Activated naive CD4-positive, alpha-beta T cell treated with anti-CD3 and anti-CD28 coated beads, Interleukin-2, amount 50 U/mL, for 72 hours (primary cell): ENCODE data around the gene EMP2. TPM values are rescaled to one million over a fixed set of nuclear protein-coding genes. Genes with fewer than 3 reads are reported as not detected.
"Not testable (repeated sequence)": the region's sequence is repeated elsewhere in the genome, so short reads cannot be mapped to it uniquely, and the experiment has no call there.

Source experiments
- ATAC-seq, 2 donors: fragments of 150-1000 bp; cut with Tn5 transposase; 2 replicates each; pipeline ENCODE4 v1.10.0; 2021; ENCODE audit warnings: mild to moderate bottlenecking in 2 of 2, moderate library complexity in 2 of 2
- DNase-seq, 2 donors: peaks; one replicate each; pipeline ENCODE4 v3.0.0; 2021 to 2022; ENCODE audit warnings: low spot score in 2 of 2
- H3K27ac Mint-ChIP-seq, 2 donors: one replicate each; pipeline ENCODE4 v1.8.0; 2022; ENCODE audit warnings: mild to moderate bottlenecking in 2 of 2, mixed read lengths in 2 of 2
- H3K36me3 Mint-ChIP-seq, 2 donors: one replicate each; pipeline ENCODE4 v1.8.0; 2022; ENCODE audit warnings: mixed read lengths in 2 of 2
- H3K9me3 Mint-ChIP-seq, 2 donors: one replicate each; pipeline ENCODE4 v1.8.0; 2022; ENCODE audit warnings: mixed read lengths in 2 of 2
- total RNA-seq, 2 donors: library from RNA; stranded (reverse); gene quantifications; one replicate each; pipeline ENCODE4 v1.2.3, GENCODE V29; 2022

Gene EMP2
- total RNA-seq, 2 donors from 2014 or later: not detected

DNA sequence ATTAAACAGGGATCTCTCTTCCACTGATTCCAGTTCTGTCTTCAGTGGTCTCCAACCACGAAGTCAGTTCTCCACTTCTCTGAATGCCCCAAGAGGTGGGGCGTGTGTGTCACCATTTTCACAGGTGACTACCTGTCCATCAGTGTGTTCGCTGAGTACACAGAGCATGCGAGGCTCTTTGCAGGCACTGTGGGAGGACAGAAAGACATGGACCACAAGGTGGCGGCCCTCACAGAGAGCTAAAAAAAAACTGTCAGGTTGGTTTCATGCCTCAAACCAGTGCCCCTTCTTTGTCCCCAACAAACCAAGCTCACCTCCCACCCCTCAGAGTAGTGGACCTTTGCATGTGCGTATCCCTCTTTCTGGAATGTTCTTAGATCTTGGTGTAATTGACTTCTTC, 13.8 kb downstream of the EMP2 start:
- no peak overlapping the region for H3K27ac Mint-ChIP-seq
- ATAC-seq (no peak), DNase-seq (no peak)
- peaks cover 9 to 12% of the 10 kb centered on the region in 2 donors for H3K36me3 Mint-ChIP-seq
- H3K9me3 Mint-ChIP-seq: peaks cover 4 to 9% of the 10 kb centered on the region in 2 donors

DNA sequence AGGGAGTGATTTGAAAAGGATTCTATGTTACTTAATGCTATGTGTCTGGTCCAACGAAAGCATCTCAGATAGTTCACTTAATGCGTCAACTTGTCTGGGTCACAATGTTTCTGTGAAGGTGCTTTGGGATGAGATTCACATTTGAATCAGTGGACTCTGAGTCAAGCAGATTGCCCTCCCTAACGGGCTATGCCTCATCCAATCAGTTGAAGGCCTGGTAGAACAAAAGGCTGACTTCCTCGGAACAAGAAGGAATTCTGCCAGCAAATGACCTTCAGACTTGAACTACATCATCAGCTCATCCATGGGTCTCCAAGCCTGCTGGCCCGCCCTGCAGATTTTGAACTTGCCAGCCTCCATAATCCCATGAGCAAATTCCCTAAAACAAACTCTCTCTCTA, 15.2 kb downstream of the EMP2 start:
- ATAC-seq (no peak), DNase-seq (no peak)
- Mint-ChIP-seq H3K9me3 (peaks cover 4 to 19% of the 10 kb centered on the region in 2 donors), H3K36me3 (peaks cover 9 to 16% of the 10 kb centered on the region in 2 donors), H3K27ac (no peak overlapping the region)

DNA sequence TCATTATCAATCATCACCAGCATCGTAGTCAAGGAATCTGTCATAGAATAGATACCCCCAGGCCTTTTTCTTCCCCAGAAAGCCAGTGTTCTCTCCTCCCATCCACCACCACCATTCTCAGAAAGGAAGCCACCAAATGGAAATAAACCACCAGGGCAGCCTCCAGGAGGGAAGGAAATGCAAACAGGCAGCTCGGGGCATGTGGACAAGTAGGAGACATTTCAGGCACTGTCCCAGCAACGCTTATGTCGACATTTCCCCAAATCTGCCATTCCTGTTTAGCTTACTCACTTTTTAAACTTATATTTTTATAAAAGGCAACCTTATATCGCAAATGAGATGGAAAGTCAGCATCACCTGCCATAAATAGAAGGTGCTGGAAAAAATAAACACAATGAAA, 15.8 kb downstream of the EMP2 start:
- Mint-ChIP-seq H3K36me3 (peaks cover 9 to 16% of the 10 kb centered on the region in 2 donors), H3K27ac (no peak overlapping the region)

DNA sequence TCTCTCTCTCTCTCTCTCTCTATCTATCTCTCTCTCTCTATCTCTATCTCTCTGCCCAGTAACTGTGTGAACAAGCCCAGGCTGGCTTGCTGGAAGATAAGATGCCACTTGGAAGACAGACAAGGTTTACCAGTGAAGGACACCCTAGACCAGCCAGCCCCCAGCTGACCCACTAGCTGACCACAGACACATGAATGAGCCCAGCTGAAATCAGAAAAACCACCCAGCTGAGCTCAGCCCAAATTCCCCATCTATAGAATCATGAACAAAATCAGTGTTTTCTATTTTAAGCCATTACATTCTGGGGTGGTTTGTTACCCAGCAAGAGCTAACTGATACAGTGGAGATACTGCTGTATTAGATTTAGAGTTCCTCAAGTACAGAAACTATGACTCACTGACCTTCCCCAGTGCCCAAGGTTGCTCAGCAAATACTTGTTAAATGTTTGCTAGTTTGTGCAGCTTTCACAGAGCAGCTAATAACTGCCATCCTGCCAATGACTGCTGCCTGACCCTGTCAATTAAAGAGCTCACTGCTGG, 18.0 kb downstream of the EMP2 start:
- ATAC-seq (peak in 1 of 2 donors; percentile 31), DNase-seq (no peak)
- Mint-ChIP-seq H3K27ac (no peak overlapping the region), H3K36me3 (peaks cover 9 to 16% of the 10 kb centered on the region in 2 donors), H3K9me3 (peaks cover 4 to 19% of the 10 kb centered on the region in 2 donors)

More for the DNA sequence above, 15.8 kb downstream of the EMP2 start:
- no peak for DNase-seq
- peaks cover 4 to 19% of the 10 kb centered on the region in 2 donors for H3K9me3 Mint-ChIP-seq
- ATAC-seq: no peak

DNA sequence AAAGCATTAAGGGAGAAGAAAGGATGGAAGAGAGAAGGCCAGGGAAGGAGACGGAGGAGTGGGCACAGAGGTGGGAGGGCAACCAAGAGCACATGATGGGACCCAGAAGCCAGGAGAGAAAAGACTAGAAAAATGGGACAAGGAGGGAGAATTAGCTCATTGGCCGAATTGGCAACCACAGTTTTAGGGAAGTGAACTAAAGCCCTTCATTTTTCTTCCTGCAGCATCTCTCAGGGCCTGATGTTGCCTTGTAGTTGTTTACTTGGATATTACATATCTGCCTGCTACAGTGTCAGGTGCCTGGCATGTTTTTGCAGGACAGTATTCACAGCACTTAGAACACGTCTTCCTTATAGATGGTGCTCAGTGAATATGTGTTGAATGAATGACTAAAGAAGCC, 19.0 kb downstream of the EMP2 start:
- Mint-ChIP-seq H3K27ac (no peak overlapping the region), H3K9me3 (peaks cover 4 to 19% of the 10 kb centered on the region in 2 donors), H3K36me3 (peaks cover 9 to 16% of the 10 kb centered on the region in 2 donors)
- ATAC-seq (no peak), DNase-seq (no peak)

DNA sequence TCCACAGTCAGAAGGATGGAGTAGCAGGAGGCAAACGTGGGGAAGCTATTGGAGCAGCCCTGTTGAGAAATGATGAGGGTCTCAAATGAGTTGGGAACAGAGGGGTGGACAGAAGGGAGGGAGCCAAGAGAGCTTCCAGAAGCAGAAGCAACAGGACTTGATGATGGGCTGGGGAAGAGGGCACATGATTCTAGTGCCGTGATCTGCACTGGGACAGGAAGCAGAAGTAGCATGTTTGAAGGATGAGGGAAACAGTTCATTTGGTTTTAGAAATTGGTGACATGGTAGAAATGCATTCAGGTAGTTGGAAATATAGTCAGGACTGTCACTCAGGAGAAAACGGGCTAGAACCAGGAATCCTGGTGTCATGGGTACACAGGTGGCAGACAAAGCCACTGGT, 19.4 kb downstream of the EMP2 start:
- Mint-ChIP-seq H3K36me3 (peaks cover 9 to 16% of the 10 kb centered on the region in 2 donors), H3K9me3 (peaks cover 4 to 19% of the 10 kb centered on the region in 2 donors), H3K27ac (no peak overlapping the region)
- no peak for DNase-seq
- no peak for ATAC-seq

DNA sequence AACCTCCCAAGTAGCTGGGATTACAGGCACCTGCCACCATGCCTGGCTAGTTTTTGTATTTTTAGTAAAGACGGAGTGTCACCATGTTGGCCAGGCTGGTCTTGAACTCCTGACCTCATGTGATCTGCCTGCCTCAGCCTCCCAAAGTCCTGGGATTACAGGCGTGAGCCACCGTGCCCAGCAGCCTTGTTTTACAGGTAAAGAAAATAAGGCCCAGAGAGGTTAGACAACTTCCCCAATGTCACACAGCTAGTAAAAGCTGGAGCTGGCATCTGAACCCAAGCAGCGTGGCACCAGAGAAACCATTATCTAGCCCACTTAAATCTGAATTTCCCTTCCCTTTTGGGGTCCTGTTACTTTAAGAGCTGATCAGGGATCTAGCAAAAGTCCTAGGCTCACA, 20.6 kb downstream of the EMP2 start:
- peaks cover 9 to 16% of the 10 kb centered on the region in 2 donors for H3K36me3 Mint-ChIP-seq
- not testable (repeated sequence) for H3K27ac Mint-ChIP-seq, DNase-seq, ATAC-seq
- peaks cover 4 to 23% of the 10 kb centered on the region in 2 donors for H3K9me3 Mint-ChIP-seq

DNA sequence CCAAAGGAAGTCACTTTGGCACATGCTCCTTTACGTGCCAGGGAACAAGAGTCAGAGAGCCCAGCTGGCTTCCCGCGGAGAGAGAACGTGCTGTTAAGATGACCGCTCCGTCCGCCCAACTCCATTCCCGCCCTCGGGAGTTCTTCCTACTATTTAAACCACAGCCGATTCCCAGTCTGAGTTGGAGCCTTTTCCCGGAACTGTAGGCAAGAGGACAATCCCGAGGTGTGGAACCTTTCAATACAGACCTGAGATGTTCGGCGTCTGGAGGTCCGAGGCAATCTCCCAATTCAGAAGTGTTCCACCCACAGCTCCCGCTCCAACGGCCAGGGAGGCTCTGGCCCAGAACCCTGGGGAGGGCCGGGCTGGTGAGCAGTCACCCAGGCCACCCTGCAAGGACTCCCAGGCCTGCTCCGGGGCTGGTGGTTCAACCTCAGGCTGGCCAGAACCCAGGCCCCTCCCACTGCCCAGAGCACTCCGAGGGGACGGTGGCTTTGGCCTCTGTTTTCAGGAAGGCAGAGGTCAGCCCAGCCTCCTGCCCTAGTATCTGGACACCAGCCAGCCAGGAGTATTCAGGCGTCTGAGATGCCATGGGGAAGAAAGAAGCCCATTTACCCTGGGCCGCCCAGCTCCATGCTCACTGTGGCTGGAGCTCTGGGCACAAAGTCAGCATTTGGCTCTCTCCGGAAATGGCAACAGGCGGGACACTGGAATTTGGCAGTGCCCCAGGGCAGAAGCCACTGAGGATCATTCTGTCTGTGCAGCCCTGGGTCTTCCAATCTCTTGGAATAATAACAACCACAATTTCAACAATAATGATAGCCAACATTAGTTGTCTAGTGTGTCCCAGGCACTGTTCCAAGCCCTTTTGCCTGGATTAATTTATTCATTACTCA, 21.4 kb downstream of the EMP2 start:
- ATAC-seq (no peak), DNase-seq (no peak)
- Mint-ChIP-seq H3K9me3 (peaks cover 4 to 23% of the 10 kb centered on the region in 2 donors), H3K27ac (no peak overlapping the region), H3K36me3 (peaks cover 9 to 16% of the 10 kb centered on the region in 2 donors)

DNA sequence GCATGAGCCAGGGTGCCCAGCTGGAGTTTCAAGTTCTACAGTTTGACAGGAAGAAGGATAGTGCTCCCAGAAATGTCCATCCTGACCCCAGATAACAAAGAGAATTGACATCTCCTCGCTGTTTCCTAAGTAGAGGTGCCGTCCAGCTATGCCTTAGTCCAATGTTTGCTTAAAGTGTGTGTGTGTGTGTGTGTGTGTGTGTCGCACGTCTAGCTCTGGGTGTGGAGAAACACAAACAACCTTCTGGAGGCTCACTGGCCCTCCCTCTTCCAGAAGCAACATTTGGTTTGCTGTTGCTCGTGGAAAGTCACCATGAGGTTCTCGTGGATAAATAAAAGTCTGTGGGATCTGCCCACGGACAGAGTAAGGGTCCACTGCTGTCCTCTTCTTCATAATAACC, 22.1 kb downstream of the EMP2 start:
- ATAC-seq (no peak), DNase-seq (no peak)
- H3K27ac Mint-ChIP-seq: no peak overlapping the region
- H3K9me3 Mint-ChIP-seq: peaks cover 4 to 23% of the 10 kb centered on the region in 2 donors
- H3K36me3 Mint-ChIP-seq: peaks cover 4 to 16% of the 10 kb centered on the region in 2 donors

DNA sequence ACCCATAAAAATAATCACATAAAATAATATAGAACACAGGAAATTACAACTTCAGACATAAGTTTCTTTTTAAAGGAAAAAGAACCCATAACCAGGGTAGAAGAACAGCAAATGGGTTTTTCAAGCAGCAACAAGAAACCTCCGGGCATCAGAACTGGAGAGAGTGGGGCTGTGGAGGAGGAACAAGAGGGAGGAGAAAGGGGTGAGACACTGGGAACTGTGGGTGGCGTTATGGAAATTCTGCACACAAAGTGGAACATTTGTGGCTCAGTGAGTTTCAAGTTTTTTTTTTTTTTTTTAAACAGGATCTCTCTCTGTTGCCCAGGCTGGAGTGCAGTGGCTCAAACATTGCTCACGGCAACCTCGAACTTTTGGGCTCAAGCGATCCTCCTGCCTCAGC, 22.6 kb downstream of the EMP2 start:
- Mint-ChIP-seq H3K36me3 (peaks cover 4 to 15% of the 10 kb centered on the region in 2 donors), H3K9me3 (peaks cover 4 to 23% of the 10 kb centered on the region in 2 donors), H3K27ac (no peak overlapping the region)
- no peak for ATAC-seq
- no peak for DNase-seq

DNA sequence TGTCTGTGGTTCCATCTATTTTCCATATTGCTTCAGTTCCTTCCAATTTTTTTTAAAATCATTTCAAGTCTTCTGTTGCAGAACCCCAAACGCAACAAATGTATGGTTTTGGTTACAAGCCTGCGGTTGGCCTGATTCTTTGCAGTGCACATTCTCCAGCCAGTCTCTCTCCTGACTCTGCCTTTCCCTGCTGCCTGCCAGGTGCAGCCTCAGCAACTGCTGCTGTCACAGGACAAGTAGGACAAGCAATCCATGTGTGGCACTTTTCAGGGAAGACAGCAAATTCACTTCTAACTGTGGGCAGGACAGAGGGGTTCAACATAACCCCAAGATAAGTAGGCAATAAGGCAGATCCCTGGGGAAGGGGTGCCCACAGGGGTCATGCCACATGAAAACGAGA, 24.2 kb downstream of the EMP2 start:
- Mint-ChIP-seq H3K36me3 (no peaks in the 10 kb centered on the region), H3K9me3 (peaks cover 0 to 10% of the 10 kb centered on the region in 2 donors), H3K27ac (no peak overlapping the region)
- ATAC-seq (no peak), DNase-seq (no peak)

DNA sequence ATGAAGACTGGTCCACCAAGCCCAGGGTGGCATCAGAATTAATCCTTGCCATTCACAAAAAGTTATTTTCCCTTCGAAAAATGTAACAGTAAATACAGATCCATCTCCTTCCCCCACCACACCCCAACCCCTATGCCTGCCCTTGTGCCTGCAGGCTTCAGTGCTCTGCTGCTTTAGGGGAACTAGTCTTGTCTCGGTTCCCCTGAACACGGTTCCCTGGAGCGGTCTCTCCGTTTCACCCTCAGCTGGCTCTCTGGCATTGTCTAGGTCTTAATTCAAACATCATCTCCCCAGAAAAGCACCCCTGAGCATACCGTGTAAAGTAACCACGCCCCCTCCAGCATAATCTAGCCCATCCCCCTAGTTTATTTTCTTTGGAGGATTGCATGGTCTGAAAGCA, 25.8 kb downstream of the EMP2 start:
- Mint-ChIP-seq H3K27ac (no peak overlapping the region), H3K36me3 (no peaks in the 10 kb centered on the region), H3K9me3 (peaks cover 0 to 4% of the 10 kb centered on the region in 2 donors)
- ATAC-seq (no peak), DNase-seq (no peak)

DNA sequence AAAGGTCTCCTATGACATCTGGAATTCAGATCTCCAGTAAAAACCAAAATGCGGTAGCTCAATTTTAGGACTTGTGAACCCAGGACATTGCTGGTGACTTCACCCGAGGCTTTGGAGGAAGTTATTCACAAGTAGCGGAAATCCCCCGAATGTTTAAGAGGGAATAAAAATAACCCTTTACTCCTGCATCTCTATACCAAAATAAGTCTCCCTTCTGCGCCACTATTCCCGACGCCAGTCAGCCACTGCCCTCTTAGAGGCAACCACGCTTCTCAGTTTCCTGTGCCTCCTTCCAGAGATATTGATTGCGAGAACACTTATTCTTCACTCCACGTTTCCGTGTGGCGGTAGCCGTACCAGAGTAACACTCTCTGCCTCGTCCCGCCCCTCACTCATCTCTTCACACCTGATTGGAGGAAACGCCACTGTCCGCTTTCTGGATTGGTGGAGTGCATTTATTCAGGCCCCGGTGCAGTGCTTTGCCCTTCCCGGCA, 27.4 kb downstream of the EMP2 start:
- peak overlapping the region in 1 of 2 donors; percentile 56 for H3K27ac Mint-ChIP-seq
- DNase-seq (peak; percentile 58 to 68), ATAC-seq (peak; percentile 92 to 95)
- peaks cover 8 to 9% of the 10 kb centered on the region in 2 donors for H3K9me3 Mint-ChIP-seq
- H3K36me3 Mint-ChIP-seq: peaks cover 4% of the 10 kb centered on the region in 2 donors

DNA sequence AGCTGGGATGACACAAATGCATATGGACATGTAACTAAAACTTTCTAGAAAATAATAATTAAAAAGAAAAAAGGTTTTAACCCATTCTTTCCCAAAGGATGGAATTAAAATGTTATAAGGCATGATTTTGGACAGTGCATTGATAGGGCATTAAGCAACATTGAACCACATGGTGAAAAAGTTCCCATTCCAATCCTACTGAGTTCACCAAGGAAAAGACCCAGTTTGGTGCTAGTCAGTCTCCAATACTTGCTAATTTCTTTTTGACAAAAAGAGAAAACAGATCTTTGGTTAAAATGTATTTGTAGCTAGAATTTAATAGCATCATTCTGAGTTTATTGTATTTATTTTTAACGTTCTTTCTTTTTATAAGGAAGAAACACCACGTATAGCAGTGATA, 28.1 kb downstream of the EMP2 start:
- Mint-ChIP-seq H3K36me3 (peaks cover 8% of the 10 kb centered on the region in 2 donors), H3K9me3 (peaks cover 12 to 13% of the 10 kb centered on the region in 2 donors), H3K27ac (peak overlapping the region in 1 of 2 donors; percentile 56)
- DNase-seq (no peak), ATAC-seq (no peak)

DNA sequence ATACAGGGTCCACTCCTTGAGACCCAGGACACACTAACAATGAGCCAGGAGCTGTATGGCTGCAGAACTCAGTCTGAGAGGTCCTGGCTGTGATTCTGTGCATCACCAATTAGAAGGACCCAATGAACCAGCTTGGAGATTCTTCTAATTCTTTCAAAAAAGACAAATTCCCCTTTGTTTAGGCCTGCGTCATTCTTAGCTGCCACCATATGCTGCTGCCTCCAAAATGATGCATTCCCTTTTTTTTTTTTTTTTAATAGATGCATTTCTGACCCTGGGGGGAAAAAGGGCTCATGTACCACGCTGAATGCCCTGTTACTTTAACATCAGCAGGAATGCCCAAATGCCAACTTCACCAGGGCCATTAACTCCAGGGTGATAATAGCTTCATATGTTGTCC, 28.5 kb downstream of the EMP2 start:
- Mint-ChIP-seq H3K9me3 (peaks cover 14% of the 10 kb centered on the region in 2 donors), H3K36me3 (peaks cover 10% of the 10 kb centered on the region in 2 donors), H3K27ac (no peak overlapping the region)
- DNase-seq (no peak), ATAC-seq (no peak)

DNA sequence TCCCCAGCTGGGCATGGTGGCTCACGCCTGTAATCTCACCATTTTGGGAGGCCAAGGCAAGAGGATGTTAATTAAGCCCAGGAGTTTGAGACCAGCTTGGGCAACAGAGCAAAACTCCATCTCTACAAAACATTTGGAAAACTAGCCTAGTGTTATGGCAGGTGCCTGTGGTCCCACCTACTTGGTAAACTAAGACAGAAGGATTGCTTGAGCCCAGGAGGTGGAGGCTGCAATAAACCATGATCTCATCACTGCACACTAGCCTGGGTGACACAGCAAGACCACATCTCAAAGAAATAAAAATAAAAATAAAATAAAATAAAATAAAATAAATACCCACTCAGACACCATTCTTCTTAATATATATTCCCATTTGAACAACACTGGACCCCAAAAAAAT, 32.0 kb downstream of the EMP2 start:
- Mint-ChIP-seq H3K36me3 (peaks cover 10% of the 10 kb centered on the region in 2 donors), H3K9me3 (peaks cover 10 to 14% of the 10 kb centered on the region in 2 donors), H3K27ac (no peak overlapping the region)
- ATAC-seq (no peak), DNase-seq (no peak)

DNA sequence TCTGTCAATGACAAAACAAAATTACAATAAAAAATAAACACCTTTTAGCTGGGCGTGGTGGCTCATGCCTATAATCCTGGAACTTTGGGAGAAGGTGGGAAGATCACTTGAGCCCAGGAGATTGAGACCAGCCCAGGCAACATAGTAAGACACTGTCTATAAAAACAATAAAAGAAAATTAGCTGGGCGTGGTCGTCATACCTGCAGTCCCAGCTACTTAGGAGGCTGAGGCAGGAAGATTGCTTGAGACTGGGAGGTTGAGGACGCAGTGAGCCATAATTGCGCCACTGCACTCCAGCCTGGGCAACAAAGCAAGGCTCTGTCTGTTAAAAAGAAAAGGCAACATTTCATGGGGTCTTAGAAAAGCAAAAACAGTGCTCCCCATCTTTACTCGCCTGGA, 32.7 kb downstream of the EMP2 start:
- peaks cover 10% of the 10 kb centered on the region in 2 donors for H3K36me3 Mint-ChIP-seq
- H3K27ac Mint-ChIP-seq: no peak overlapping the region
- ATAC-seq (no peak), DNase-seq (no peak)
- peaks cover 10 to 14% of the 10 kb centered on the region in 2 donors for H3K9me3 Mint-ChIP-seq
